SK-N-MC (cell line): ENCODE results near the gene RIC8A.
"Not testable (repeated sequence)": the region's sequence is repeated elsewhere in the genome, so short reads cannot be mapped to it uniquely, and the experiment has no call there.

Experiments used
- DNase-seq: peaks from one replicate; pipeline ENCODE4 v3.0.0-alpha.2; 2011; ENCODE audit warnings: low read depth, low spot score
- H3K27ac ChIP-seq: fragments of 200-600 bp; sonication (generic); 2 replicates; pipeline ENCODE4 v1.5.1; 2016; ENCODE audit warnings: mixed run types
- H3K36me3 ChIP-seq: fragments of 200-600 bp; sonication (generic); 2 replicates; pipeline ENCODE4 v1.6.1; 2017; ENCODE audit warnings: antibody characterized with exemption, low read length, mixed read lengths; ENCODE audit not compliant: insufficient read depth
- H3K4me3 ChIP-seq: fragments of 200-600 bp; sonication (generic); 2 replicates; pipeline ENCODE4 v1.5.1; 2016
- H3K9ac ChIP-seq: fragments of 200-600 bp; sonication (generic); 2 replicates; pipeline ENCODE4 v1.8.0; 2017; ENCODE audit warnings: mixed run types, mixed read lengths; ENCODE audit not compliant: insufficient read length
- H3K9me3 ChIP-seq: fragments of 200-600 bp; sonication (generic); 2 replicates; pipeline ENCODE4 v1.6.1; 2017; ENCODE audit warnings: low read depth, mild to moderate bottlenecking, antibody characterized with exemption, low read length, moderate library complexity, mixed read lengths
- EZH2 ChIP-seq: fragments of 200-600 bp; sonication (generic); IDR thresholded peaks from one replicate; pipeline ENCODE4 v1.6.1; 2017; ENCODE audit warnings: antibody characterized with exemption
- FOXP2 ChIP-seq: optimal IDR thresholded peaks from 2 replicates; pipeline ENCODE3; 2011; ENCODE audit warnings: mild to moderate bottlenecking, moderate library complexity; ENCODE audit not compliant: insufficient read depth; ENCODE audit errors: extremely low read length, control extremely low read depth
- POLR2AphosphoS5 ChIP-seq: IDR thresholded peaks from 2 replicates; pipeline ENCODE4 v1.6.1; 2012; ENCODE audit warnings: mild to moderate bottlenecking, low read depth, low read length, borderline replicate concordance

RIC8A gene

DNA sequence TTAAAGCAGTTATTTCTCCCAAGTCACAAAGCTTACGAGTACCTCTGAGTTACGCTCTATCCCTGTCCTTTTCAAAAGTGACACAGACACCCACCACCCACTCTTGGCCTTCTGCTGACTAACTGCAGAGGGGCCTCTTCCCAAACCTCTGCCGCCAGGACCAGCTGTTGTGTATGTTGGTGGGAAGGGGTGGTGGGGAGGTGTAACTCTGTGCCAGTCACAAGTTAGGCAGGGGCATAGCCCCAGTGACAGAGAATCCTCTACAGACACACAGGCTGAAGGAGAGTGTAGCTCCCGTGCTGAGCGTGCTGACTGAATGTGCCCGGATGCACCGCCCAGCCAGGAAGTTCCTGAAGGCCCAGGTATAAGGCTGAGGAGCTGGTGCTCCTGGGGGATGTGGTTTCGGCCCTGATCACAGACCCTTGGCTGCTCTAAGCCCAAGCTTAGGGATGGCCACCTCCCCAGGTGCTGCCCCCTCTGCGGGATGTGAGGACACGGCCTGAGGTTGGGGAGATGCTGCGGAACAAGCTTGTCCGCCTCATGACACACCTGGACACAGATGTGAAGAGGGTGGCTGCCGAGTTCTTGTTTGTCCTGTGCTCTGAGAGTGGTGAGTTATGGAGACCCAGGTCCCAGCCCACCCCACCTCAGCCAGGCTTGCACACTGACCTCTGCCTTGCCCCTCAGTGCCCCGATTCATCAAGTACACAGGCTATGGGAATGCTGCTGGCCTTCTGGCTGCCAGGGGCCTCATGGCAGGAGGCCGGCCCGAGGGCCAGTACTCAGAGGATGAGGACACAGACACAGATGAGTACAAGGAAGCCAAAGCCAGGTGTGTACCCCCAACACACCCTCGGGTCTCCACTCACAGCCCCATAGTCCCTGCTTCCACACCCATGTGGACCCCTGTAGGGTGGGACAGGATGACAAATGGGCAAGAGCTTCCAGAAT lies 4.9 kb downstream of the RIC8A start:
- no peak for DNase-seq
- no peak overlapping the region for H3K9ac ChIP-seq
- TF ChIP-seq POLR2AphosphoS5 (no peak), EZH2 (no peak), FOXP2 (no peak)
- no peak overlapping the region for H3K27ac ChIP-seq
- no peak overlapping the region for H3K4me3 ChIP-seq
- H3K36me3 ChIP-seq: peaks cover 51% of the 10 kb centered on the region
- H3K9me3 ChIP-seq: no peaks in the 10 kb centered on the region

- Histone ChIP-seq H3K9me3 (no peaks in the 10 kb centered on the region), H3K4me3 (no peak overlapping the region), H3K36me3 (peaks cover 51% of the 10 kb centered on the region), H3K9ac (no peak overlapping the region), H3K27ac (no peak overlapping the region)
- TF ChIP-seq FOXP2 (no peak), POLR2AphosphoS5 (no peak), EZH2 (no peak)
- no peak for DNase-seq
These were observed 5.6 kb downstream of the RIC8A start for GRCh38 chr11:213111-213510.

DNA sequence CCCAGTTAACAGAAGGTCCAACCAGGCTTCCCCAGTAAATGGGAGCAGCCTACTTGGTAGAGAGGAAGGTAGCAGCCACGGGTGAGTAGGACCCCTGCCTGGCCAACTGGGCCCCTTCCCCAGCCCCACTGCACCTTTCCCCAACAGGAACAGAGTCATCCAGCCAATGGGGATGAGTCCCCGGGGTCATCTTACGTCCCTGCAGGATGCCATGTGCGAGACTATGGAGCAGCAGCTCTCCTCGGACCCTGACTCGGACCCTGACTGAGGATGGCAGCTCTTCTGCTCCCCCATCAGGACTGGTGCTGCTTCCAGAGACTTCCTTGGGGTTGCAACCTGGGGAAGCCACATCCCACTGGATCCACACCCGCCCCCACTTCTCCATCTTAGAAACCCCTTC lies 6.6 kb downstream of the RIC8A start:
- DNase-seq: no peak
- peaks cover 51% of the 10 kb centered on the region for H3K36me3 ChIP-seq
- TF ChIP-seq POLR2AphosphoS5: no peak
- TF ChIP-seq EZH2: no peak
- TF ChIP-seq FOXP2: no peak
- H3K4me3 ChIP-seq: no peak overlapping the region
- H3K27ac ChIP-seq: no peak overlapping the region
- H3K9ac ChIP-seq: no peak overlapping the region
- H3K9me3 ChIP-seq: no peaks in the 10 kb centered on the region

DNA sequence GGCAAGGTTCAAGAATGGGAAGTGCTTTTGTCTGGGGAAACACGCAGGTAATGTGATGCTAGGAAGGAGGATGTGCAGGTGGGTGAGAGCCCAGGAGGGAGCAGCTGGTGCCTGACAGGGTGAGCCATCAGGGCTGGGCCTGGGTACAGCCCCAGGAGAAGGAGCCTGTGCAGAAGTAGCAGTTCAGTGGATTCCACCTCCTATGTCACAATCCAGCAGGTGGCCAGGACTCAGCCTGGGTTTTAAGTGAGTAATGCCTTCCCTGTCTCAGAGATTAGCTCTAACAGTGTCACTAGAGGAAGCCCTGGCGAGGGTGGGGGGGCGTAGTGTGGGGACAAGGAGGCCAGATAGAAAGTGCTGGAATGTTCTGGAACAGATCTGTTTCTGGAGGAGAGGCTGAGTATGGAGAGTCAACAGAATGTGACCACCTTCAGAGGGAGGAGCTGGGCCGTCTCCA lies 8.1 kb downstream of the RIC8A start:
- no peak overlapping the region for H3K4me3 ChIP-seq
- H3K27ac ChIP-seq: no peak overlapping the region
- peaks cover 40% of the 10 kb centered on the region for H3K36me3 ChIP-seq
- TF ChIP-seq POLR2AphosphoS5 (no peak), FOXP2 (no peak), EZH2 (no peak)
- H3K9me3 ChIP-seq: no peaks in the 10 kb centered on the region
- no peak overlapping the region for H3K9ac ChIP-seq
- no peak for DNase-seq

DNA sequence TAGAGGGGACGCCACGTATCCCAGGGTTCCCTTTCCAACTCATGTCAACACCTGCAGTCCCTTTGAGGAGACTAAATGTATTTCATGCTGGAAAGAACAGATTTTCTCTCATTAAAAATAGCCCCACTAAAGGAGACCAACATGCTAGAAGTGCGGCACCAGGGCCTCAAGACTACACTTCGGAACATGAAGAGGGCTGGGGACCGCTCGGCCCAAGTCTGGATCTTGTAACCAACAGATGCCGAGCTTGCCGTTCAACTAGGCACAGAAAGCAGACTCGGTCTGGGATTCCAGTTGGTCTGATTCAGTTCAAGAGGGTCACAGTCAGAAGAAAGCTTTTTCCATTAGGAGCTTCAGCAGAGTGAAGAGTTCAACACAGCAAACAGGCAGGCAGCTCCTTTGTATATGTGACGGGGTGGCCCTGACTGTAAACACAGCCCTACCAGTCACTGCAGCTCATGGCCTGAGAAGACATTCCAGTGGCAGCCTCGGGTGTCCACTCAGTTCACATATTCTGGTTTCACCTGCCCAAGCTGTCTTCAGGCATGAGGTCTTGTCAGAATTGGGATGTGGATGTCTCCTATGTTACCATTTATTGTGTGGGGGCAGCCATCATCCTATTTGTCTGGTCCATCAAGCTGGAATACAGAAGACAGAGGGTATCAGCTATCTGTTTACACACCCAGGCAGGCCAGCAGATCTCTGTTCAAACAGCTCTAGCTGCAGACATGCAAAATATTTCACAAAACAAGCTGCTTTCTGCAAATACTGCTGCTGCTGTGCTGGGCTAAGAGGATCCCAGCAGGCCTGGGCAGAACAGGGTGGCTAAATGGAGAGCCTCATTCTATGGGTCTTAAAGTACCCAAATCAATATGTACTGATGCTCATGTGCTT lies 8.8 kb downstream of the RIC8A start:
- no peak for TF ChIP-seq POLR2AphosphoS5
- no peak for TF ChIP-seq EZH2
- TF ChIP-seq FOXP2: no peak
- no peak for DNase-seq
- peaks cover 33% of the 10 kb centered on the region for H3K36me3 ChIP-seq
- H3K4me3 ChIP-seq: no peak overlapping the region
- H3K9ac ChIP-seq: no peak overlapping the region
- H3K27ac ChIP-seq: peak overlapping the region; percentile 39; the same call in 1 of the 2 replicates
- H3K9me3 ChIP-seq: no peaks in the 10 kb centered on the region

GRCh38 chr11:217704-218103 lies 10.2 kb downstream of the RIC8A start:
- no peak for DNase-seq
- no peaks in the 10 kb centered on the region for H3K9me3 ChIP-seq
- TF ChIP-seq EZH2: no peak
- no peak for TF ChIP-seq FOXP2
- no peak for TF ChIP-seq POLR2AphosphoS5

DNA sequence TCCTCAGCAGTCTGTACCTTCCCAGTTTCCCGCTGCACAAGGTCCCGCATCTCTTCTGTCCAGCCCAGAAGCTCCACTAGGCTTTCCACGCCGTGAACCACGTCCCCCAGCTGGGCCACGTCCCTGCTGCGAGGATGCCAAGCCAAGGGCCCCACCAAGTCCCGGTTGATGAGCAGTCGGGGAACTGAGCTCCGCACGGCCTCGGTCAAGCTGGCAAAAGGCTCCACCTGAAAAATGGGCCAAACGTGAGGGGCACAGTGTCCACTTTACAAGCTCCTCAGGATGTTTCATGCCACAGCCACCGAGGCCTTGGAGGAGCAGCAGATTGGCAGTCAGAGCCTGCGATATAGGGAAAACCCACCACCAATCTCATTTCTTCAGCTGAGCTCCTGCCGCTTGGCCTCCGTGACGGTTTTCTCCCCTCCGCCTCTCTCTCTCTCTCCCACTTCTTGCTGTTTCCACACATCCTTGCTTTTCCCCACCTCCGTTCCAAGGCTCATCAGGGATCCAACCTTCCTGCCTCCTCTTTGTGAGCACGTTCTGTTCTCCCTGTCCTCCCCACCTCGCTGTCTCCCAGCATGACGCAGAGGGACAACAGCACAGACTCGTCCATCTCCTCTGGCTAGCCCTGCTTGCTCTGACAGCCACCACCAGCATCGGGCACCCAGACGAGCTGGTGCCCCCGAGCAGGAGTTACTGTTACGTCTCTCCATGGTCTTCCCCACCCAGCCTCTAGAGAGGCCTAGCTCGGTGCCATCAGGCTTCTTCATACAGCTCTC lies 11.5 kb downstream of the RIC8A start:
- H3K36me3 ChIP-seq: peaks cover 10% of the 10 kb centered on the region; the same call in 1 of the 2 replicates
- H3K9ac ChIP-seq: no peak overlapping the region
- no peak overlapping the region for H3K4me3 ChIP-seq
- no peak overlapping the region for H3K27ac ChIP-seq
- DNase-seq: no peak
- no peak for TF ChIP-seq EZH2
- no peak for TF ChIP-seq FOXP2
- no peak for TF ChIP-seq POLR2AphosphoS5
- no peaks in the 10 kb centered on the region for H3K9me3 ChIP-seq

More at GRCh38 chr11:217704-218103, 10.2 kb downstream of the RIC8A start:
- H3K9ac ChIP-seq: no peak overlapping the region
- H3K36me3 ChIP-seq: peaks cover 20% of the 10 kb centered on the region
- H3K27ac ChIP-seq: no peak overlapping the region
- no peak overlapping the region for H3K4me3 ChIP-seq

- not testable (repeated sequence) for H3K27ac ChIP-seq, H3K9ac ChIP-seq, DNase-seq, H3K36me3 ChIP-seq, H3K4me3 ChIP-seq, H3K9me3 ChIP-seq
These were observed 13.2 kb downstream of the RIC8A start for GRCh38 chr11:220641-221215.
